HG03025 (cell line): ENCODE results near the gene AURKAIP1.

Experiments used
- ATAC-seq: cut with Tn5 transposase; IDR thresholded peaks from one replicate; pipeline ENCODE4 v1.9.1; 2021; ENCODE audit warnings: mild to moderate bottlenecking, moderate library complexity; ENCODE audit not compliant: unreplicated experiment, low FRiP score

The AURKAIP1 gene

DNA sequence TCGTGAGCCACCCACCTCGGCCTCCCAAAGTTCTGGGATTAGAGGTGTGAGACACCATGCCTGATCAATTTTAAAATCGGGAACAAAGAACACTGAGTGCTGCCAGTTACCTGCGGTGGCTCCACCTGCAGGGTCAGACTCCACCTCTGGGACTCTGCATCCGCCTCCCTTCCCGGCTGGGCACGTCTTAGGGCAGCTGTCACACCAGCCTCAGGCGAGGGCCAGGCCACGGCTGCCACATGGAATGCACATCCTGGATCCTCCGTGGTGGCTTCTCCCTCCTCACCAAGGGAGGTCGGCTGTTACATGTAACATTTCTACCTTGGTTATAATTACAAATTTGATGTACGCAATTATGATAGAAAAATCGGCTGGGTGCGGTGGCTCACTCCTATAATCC lies 10.7 kb downstream of the AURKAIP1 start:
- ATAC-seq, result no peak

DNA sequence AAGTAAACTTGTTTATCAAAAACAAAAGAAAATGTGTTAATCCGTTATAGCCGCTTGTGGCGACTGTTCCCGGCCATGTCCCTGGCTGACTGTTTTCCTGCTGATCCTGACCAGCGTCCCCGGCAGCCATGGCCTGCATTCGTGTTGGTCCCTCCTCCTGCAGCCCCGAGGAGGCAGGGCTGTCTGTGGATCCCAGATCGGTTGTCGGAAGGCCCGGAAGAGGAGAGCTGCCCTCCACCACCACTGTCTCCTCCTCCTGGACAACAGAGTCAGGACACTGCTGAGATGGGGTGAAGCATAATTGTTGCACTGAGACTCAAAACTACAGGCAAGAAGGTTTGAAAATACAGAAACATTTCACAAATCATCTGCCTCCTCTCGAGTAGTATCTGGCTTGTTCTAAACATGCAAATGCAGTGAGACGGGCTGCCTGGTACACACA lies 13.0 kb downstream of the AURKAIP1 start:
- no peak for ATAC-seq

GRCh38 chr1:1361233-1361981 lies 13.6 kb downstream of the AURKAIP1 start:
- ATAC-seq, result no peak

DNA sequence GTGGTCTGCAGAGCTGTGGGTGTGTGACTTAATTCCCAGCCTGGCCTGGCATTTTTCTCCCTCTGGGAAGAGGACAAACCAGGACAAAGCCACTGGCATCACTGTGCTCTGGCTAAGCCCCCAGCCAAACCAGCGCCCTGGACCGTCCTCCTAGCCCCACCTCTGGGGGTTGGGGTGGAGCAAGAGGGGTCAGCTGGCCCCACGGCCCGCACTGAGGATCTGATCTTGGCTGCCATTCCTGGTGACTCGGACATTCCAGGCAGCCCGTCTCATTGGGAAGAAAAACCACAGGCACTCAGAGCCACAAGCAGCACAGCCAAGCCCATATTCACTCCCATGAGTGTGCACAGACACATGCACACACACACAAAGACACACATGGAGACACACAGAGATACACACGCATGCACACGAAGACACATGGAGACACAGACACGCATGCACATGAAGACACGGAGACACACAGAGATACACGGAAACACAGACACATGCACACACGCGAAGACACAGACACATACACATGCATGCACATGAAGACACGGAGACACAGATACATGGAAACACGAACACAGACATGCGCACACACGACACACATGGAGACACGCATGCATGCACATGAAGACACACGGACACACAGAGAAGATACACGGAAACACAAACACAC lies 14.4 kb downstream of the AURKAIP1 start:
- ATAC-seq, result no peak

GRCh38 chr1:1359664-1360468 lies 15.1 kb downstream of the AURKAIP1 start:
- no peak for ATAC-seq

DNA sequence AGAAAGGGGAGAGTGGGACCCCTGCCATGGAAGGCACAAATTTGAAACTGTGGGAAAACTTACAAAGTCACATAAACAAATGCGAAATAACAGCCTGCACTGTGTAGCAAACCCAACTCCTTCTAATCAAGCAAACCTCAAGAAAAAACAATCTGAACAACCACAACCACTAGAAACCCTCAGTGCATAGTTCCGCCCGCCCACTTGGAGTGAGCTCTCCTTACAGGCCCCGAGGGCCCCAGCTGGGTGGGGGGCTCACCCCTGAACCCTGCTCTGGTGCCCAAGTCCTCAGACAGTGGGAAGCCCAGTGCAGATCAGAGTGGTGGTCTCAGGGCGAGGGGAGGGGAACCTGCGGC lies 15.7 kb downstream of the AURKAIP1 start:
- no peak for ATAC-seq

DNA sequence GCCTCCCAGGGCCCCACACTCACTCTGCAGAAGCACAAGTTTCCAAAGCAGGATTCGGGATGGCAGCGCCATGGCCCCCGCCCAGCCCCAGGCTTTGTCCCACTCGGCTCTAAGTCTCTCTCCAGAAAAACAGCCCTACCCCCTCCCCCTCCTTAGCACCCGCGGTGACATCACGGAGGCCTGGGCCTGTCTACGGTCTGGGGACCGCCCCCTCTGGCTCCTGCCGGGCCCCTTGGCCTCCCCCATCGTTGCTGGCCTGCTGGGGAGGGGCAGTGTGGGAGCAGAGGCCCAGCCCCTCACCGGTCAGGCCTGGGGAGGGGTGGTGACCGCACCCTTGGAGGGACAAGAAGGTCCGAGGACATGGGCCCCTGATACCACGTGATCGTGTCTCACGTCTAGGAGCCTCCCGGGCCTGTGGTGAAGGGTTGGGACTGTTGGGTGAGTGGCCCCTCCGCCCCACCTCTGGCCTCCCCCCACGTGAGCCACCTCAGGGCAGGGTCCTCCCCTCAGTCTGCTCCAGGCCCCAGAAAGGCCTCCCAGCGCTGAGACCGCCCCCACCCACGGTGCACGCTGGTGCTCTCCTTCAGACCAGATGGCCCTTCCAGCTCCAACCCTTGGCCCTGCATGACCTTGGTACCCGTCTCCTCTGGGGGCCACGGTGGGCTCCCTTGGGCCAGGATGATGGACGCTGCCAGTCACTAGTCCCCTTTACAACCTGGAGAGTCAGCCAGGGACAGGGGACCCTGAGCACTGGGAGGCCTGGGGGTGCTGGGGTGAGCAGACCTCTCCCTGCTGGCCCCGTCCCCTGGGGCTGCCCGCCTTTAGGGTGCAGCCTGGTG lies 16.4 kb downstream of the AURKAIP1 start, which contains the start of gene MXRA8:
MXRA8 (minus strand) TSS at position 123 of the 839 bp plus-strand sequence; CDS start at position 72, 51 bp downstream.
- no peak for ATAC-seq

- ATAC-seq, result no peak
Observed at GRCh38 chr1:1357871-1358432, 17.1 kb downstream of the AURKAIP1 start.

DNA sequence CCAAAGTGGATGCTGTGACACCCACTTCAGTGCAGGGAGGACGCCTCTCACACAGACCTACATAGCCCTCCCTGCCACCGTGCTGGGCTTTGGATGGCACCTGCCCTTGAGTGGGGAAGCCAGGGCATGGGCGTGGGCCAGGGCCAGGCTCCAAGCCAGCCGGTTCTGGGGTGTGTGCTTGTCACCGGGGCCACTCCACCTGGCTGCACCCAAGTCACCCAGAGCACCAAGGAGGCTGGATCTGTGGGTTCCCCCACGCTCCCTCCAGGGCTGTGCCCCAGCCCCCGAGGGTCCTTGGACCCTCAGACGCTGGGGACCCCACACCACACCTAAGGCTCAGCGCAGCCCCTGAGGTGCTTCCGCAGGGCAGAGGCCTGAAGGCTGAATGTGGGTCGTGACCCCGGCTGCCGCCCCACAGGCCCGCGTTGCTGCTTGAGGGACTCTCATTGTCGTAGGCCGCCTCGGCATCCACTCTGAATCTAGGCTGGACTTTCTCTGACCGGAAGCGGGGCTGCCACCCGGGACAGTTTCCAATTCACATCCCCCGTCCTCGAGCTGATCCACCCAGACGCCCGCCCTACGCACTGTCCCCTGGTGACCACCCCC lies 18.1 kb downstream of the AURKAIP1 start:
- ATAC-seq, result no peak

GRCh38 chr1:1356166-1356795 lies 18.7 kb downstream of the AURKAIP1 start:
- no peak for ATAC-seq

DNA sequence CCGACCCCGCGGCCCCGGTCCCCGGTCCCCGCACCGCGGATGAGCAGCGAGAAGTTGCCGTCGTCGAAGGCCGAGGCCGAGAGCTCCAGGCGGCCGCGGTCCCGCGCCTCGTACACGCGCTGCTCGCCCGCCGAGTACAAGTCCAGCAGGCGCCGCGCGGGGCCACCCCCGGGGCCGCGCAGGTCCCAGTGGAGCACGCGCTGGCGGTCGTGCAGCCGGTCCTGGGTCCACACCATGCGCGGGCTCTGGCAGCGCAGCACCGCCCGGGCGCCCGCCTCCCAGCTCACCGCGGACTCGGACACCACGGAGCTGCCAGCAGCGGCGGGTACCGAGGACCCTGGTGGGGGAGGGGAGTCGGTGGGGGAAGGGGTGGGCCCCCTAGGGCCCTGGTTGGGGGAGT lies 19.6 kb downstream of the AURKAIP1 start:
- ATAC-seq, result no peak

DNA sequence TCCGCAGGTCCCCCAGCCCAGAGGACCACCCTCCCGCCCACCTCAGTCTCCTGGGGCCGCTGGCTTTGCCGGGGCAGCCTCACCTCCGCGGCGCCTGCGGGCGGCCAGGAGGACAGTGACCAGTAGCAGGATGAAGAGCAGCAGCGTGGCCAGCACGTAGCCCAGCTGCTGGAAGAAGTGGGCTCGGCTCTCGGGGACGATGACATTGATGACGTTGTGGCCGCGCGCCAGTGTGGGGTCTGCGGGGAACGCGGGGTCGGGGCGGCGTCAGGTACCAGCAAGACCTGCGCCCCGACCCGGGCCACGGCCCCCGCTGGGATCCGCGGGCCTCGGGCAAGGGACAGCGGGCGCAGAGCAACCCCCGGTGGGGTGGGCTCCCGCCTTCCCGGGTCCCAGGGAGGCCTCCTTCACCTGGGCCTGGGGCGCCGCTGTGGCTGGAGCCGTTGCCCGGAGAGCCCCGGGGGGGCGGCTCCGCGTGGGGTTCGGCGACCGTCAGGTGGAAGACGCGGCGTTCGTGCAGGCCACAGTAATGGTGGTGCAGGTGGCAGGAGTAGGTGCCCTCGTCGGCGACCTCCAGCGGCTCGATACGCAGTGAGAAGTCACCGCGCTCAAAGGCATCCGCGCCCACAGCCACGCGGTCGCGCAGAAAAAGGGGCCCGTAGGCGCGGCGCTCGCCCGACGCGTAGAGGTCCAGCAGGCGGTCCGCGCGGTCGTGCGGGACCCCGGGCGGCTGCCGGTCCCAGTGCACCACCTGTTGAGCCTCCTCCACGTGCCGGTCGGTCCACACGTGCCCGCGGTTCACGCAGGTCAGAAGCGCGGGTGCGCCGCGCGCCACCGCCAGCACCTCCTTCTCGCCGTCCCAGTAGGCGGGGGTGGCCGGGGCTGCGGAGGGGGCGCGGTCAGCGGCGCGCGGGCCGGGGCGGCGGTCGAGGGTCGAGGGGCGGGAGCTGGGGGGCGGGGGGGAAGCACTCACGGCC lies 20.4 kb downstream of the AURKAIP1 start:
- ATAC-seq, result no peak

GRCh38 chr1:1353389-1354151 lies 21.4 kb downstream of the AURKAIP1 start:
- ATAC-seq, result no peak

DNA sequence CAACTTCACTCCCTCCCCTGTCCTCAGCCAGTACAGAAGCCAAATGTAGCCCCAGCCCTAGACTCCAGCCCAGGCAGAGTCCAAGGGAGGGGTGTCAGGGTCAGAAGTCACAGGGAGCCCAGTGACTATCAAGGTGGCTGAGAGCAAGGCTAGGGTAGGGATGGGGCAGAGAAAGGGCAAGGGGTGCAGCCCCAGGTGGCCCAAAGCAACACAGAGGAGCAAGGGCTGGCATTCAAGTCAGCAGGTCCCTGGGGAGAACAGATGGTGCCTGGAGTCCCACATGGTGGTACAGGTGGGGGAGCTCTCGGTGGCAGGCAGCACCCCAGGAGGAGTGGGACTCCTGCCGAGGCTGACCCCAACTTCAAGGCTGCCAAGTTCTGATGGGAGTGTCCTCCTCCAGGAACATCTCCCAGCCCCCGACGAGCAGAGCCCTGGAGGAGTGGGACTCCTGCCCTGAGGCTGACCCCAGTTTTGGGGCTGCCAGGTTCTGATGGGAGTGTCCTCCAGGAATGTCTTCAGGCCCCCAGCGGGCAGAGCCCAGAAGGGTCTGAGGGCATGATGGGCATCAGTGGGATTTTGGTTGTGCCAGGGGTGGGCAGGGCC lies 22.1 kb downstream of the AURKAIP1 start:
- no peak for ATAC-seq

GRCh38 chr1:1351511-1352427 lies 23.2 kb downstream of the AURKAIP1 start:
- no peak for ATAC-seq
